Neural progenitor cell (in vitro differentiated cells): ENCODE results near the gene NDOR1.

Experiments
- EZH2 ChIP-seq: fragments of 200-600 bp; sonication (generic); IDR thresholded peaks from 2 replicates; pipeline ENCODE4 v1.6.1; 2017; ENCODE audit warnings: antibody characterized with exemption, mild to moderate bottlenecking, moderate library complexity
- EZH2phosphoT487 ChIP-seq: fragments of 200-600 bp; sonication (generic); IDR thresholded peaks from 2 replicates; pipeline ENCODE4 v1.6.1; 2017; ENCODE audit warnings: antibody characterized with exemption
- TF ChIP-seq, protein P1 (sequence below): fragments of 200-600 bp; sonication (generic); IDR thresholded peaks from 2 replicates; pipeline ENCODE4 v1.5.1; 2017; ENCODE audit warnings: antibody characterized with exemption, mild to moderate bottlenecking

DNA sequence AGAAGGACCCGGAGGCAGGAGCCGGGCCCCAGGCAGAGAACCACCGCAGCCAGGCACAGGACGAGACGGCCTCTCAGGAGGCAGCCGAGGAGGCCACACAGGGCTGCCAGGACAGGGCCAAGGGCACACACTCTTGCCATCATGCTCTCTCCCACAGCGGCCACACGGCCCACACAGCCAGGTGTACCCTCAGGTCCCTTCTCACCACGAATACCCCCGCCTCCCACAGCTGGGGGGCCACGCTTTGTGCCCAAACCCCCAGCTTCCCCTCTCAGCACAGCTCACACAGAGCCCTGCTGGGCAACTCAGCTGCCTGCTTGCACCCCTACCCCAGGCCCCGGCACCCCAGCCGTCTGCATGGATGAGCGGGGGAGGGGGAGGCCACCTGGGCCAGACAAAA, 11.7 kb upstream of the NDOR1 start:
- TF ChIP-seq, protein P1, sequence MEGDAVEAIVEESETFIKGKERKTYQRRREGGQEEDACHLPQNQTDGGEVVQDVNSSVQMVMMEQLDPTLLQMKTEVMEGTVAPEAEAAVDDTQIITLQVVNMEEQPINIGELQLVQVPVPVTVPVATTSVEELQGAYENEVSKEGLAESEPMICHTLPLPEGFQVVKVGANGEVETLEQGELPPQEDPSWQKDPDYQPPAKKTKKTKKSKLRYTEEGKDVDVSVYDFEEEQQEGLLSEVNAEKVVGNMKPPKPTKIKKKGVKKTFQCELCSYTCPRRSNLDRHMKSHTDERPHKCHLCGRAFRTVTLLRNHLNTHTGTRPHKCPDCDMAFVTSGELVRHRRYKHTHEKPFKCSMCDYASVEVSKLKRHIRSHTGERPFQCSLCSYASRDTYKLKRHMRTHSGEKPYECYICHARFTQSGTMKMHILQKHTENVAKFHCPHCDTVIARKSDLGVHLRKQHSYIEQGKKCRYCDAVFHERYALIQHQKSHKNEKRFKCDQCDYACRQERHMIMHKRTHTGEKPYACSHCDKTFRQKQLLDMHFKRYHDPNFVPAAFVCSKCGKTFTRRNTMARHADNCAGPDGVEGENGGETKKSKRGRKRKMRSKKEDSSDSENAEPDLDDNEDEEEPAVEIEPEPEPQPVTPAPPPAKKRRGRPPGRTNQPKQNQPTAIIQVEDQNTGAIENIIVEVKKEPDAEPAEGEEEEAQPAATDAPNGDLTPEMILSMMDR = no peak
- TF ChIP-seq EZH2 (no peak), EZH2phosphoT487 (no peak)
